NCI-H2107 treated with DMSO at 0.1 percent for 48 hours (cell line): ENCODE measurements around the gene RYR1.

Experiments
- DNase-seq: peaks from one replicate; lab custom pipeline; 2025; ENCODE audit not compliant: unreplicated experiment; lab: John Stamatoyannopoulos, UW

Gene RYR1

GRCh38 chr19:38433268-38433733 is at the start of gene RYR1:
RYR1 (plus strand) TSS chr19:38433691; CDS start chr19:38433830, 139 bp downstream.
- no peak for DNase-seq

DNA sequence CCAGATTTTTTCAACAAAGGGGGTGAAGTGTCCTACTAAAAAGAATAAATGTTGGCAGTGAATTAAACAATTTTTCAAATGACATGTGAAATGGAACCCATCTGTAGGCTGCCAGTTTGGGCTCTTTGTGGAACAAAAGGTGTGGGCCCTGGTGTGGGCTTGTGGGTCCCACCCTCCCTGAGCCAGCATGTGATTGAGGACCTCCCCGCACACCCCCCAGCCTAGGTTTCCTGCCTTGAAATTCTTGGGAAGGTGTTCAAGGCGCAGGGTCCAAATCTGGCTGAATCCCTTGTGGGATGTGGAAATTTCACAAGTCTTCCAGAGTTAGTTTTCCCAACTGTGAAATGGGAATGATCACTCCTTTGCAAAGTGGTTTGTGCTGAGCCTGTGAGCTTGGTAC is 49.7 kb upstream of the RYR1 start:
- no peak for DNase-seq

- DNase-seq = no peak
These were observed 49.1 kb upstream of the RYR1 start for GRCh38 chr19:38384209-38385027.

GRCh38 chr19:38385057-38385803 is 48.3 kb upstream of the RYR1 start:
- no peak for DNase-seq

DNA sequence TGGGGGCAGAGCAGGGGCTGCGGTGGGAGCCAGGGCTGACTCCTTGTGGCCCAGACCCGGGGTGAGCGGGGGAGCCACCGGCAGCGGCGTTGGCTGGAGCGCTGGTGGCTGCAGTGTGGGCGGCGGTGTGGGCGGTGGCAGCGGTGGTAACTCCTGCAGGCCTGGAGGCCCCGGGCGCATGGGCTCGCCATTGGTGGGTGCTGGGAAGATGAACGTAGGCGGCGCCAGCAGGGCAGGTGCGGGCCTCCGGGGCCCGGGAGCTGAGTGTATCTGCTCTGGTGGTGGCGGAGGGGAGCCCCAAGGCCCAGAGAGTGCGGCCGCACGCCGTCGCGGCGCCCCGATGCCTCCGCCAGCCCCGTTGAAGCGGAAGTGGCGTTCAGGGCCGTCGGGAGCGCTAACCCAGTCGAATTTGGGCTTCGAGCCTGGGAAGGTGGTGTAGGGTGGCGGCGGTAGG is 47.7 kb upstream of the RYR1 start:
- no peak for DNase-seq

GRCh38 chr19:38386300-38386970 is 47.1 kb upstream of the RYR1 start:
- no peak for DNase-seq

DNA sequence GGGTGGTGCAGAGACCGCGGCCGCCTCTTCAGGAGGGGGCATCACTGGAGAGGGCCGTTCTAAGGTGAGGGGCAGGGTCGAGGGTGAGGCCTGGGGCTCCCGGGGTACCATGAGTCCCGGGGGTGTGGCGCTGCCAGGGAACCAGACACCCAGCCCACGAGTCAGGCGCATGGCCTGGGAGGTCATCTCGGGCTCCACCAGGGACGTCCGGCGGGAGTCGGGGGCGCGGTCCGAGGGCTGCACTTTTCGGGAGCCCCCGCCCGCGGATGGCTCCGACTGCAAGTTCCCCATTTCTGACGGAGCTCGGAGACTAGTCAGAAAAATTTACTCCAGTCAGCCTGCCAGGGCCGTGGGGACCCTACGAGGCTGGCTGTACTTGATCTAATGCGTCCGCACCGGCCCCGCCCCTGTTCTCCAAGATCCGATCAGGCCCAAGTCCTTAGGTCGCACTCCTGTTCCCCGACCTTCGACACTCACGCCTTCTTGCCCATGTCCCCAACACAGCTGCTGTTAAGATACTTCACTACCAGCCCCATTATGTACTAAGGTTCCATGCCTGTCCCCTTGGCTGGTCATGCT is 46.4 kb upstream of the RYR1 start:
- no peak for DNase-seq

DNA sequence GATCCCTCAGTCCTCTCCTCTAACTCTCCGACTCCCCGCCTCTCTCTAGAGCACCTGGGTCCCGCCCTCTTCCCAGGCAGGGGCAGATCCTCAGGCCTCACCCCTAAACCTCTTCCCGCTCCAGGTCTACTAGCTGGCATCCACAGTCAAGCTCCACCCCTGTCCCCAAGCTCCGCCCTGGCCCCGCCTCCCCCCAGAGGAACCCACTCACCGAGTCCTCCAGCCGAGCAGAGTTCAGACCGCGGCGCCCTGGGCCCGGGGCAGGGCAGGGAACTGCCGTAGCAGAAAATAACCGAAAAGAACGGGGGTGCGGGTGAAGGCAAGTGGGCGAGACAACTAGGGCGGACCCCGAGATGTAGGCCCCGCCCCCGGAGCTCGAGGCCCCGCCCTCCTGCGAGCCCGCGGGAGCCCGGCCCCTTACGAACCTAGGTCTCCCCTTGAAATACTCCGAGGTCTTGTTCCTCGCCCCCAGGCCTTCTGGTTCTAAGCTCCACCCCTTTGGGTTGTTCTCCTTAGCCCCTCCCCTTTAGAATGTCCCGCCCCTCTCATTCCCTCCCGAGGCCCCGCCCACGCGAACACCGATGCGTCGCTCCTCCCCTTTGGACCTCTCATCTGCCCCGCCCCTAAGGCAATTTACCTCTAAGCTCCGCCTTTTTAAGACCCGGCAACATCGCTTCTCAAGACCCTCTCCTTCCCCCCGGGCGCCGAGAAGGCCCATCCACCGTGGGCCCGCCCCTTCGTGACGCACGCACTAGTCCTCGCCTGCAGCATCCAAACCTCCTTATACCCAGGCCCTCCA is 45.7 kb upstream of the RYR1 start, which contains the start of gene GGN:
Gene GGN, minus strand, starts transcription at position 485 of the 799 bp plus-strand sequence. CDS start 773 bp downstream, outside the sequence.
- peak; percentile 44 for DNase-seq

- DNase-seq = no peak
These were observed 45.0 kb upstream of the RYR1 start, which contains the start of gene SPRED3 for GRCh38 chr19:38388349-38389100. SPRED3 (plus strand) TSS chr19:38388697; CDS start chr19:38390303, 1,606 bp downstream.

DNA sequence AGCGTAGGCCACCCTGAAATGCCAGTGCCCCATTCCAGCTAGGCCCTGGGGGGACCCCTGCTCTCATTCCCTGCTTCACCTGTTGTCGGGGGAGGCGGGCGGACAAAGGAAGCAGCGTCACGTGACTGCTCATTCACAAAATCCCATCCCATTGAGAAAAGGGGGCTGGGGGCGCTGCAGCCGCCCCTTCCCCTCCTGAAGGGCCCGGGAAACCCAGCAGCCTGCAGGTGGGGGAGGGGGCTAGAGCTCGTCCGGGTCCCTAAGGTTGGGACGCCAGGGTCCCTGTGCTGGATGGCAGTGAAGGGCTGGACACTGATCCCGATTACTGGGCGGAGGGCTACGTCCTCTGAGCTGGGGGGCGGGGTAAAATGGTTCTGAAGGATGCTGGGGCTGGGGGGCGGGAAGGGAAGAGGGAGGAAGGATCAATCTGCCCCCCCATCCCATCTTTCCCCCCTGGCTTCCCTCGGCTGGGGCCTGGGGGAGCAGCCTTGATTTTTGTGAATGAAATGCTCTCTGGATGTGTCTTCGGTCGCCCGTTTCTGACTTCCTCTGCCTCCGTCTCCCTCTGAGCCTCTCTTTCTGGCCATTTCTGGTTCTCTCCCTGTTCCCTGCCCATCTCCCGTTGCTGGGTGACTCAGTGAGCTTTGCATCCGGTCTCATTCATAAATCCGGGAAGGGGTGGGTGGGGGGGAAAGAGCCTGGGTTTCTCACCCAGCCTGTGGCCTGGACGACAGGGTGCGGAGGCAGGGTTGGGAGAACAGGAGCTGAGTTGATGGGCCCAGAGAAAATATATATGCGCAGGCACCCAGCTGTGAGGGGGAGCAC is 44.2 kb upstream of the RYR1 start:
- DNase-seq = no peak

DNA sequence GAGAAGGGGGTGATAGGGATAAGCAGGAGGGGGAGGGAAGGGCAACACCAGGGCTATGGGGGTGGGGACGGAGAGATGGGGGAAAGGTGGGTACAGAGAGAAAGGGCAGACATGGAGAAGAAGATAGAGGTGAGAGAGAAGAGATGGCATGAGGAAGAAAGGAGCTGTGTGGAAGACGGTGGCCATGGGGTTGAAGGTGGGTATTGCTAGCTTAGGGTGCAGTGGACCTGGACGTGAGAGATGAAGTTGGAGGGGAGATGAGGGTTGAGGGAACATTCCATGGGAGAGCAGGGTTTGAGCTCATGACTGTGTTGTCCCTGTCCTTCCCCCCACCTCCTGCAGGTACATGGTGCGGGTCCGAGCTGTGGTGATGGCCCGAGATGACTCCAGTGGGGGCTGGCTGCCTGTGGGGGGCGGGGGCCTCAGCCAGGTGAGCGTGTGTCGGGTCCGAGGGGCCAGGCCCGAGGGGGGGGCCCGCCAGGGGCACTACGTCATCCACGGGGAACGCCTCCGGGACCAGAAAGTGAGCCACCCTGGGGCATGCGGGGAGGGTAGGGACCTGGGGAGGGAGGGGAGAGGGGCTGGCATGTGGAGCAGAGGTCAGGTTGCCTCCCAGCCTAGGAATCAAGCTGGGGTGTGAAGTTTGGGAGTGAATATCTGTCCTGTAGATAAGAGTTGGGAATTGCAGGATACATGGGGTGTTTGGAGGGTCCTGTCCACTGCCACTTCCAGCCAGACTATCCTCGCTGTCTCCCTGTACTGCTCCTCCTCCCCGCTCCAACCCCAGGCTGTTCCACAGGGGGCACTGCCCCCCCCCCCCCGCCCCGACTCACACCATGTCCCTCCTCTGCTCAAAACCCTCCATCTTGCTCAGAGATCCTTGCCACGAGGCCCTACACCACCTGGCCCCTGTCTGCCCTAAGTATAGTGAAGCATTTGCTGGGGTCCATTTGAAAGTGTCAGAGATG is 43.2 kb upstream of the RYR1 start:
- no peak for DNase-seq

DNA sequence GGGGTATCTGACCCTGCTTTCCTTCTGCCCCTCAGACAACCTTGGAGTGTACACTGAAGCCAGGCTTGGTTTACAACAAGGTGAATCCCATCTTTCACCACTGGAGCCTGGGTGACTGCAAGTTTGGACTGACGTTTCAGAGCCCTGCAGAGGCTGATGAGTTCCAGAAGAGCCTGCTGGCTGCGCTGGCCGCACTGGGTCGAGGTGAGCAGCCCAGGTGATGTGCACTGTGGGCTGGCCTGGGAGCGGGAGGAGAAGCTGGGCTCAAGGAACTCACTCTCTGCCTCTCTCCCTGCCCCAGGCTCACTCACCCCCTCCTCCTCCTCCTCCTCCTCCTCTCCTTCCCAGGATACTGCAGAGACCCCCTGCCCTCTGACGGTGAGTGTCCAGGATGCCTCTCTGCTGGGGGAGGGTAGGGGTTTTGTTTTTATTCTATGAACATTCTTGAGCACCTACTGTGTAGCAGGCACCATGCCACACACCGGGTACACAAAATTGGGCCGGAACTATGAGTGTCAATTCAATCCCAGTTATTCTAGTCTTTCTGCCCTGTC is 41.5 kb upstream of the RYR1 start:
- no peak for DNase-seq

- no peak for DNase-seq
These were observed 40.7 kb upstream of the RYR1 start for GRCh38 chr19:38392707-38393308.

- DNase-seq = no peak
These were observed 39.0 kb upstream of the RYR1 start for GRCh38 chr19:38394488-38394887.

- DNase-seq = no peak
These were observed 37.9 kb upstream of the RYR1 start for GRCh38 chr19:38395381-38396114.

DNA sequence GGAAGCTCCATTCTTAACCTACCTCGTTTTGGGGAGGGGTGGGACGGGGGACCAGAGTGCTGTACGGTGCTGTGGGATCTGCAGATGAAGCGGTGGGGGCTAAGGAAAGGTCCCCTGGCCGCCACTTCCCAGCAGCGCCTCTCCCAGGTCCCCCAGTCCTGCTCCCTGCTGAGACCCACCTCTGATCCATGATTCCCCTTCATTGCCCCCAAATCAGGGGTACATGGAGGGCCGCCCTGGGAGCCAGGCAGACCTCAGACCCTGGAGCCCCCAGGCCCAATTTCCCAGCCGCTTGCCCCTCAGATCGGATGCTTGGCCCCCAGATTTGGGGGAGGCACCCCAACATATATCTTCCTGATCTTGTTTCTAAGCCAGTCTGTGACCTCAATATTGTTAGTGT is 34.4 kb upstream of the RYR1 start:
- DNase-seq = no peak
